Epithelial cell of esophagus (primary cell): Measurements from ENCODE around the gene EID1.

ENCODE experiments used
- DNase-seq: peaks from one replicate; pipeline ENCODE4 v3.0.0; 2010; ENCODE audit warnings: low read depth
- H3K4me3 ChIP-seq: 2 replicates; pipeline ENCODE4 v1.5.1; 2011; ENCODE audit warnings: mild to moderate bottlenecking, low read length, control low read depth
- TF ChIP-seq, protein P1 (sequence below): IDR thresholded peaks from 2 replicates; pipeline ENCODE4 v1.5.1; 2011; ENCODE audit warnings: low read depth, mild to moderate bottlenecking, low read length, control low read depth, inconsistent platforms; ENCODE audit not compliant: insufficient read depth; ENCODE audit errors: missing control alignments

EID1 gene, protein sequence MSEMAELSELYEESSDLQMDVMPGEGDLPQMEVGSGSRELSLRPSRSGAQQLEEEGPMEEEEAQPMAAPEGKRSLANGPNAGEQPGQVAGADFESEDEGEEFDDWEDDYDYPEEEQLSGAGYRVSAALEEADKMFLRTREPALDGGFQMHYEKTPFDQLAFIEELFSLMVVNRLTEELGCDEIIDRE

DNA sequence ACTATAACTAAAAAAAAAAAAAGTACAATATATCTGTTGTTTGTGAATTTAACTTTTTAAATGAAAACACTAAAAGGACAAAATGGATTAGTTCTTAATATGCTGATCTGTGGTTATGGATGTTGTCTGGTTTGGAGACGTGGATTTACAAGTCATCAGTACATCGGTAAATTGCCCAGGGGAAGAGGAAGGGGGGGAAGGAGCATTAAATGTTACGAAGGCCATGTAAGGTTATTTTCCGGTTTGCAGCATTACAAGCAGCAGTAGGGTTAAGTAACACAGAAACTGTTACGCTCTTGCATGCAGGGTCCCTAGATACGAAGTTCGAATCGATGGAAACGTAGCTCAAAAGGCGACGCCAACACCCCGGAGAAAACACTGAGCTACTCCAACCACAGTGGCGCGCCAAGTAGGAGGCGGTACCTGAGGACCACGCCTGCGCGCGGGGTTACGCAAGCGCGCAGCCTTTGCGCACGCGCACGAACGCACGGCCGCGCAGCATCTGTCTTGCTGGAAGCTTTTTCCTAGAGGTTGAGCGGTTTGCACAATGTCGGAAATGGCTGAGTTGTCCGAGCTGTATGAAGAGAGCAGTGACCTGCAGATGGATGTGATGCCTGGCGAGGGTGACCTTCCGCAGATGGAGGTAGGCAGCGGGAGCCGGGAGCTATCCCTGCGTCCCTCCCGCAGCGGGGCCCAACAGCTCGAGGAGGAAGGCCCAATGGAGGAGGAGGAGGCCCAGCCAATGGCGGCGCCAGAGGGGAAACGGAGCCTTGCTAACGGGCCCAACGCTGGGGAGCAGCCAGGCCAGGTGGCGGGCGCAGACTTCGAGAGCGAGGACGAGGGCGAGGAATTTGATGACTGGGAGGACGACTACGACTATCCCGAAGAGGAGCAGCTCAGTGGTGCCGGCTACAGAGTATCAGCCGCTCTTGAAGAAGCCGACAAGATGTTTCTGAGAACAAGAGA, at the start of gene EID1:
TSS of gene EID1 (plus strand) at position 505 of the 966 bp plus-strand sequence. CDS start at position 548, 43 bp downstream.
- peak within 1 kb of the TSS; percentile 74 for H3K4me3 ChIP-seq
- TF ChIP-seq, protein P1, sequence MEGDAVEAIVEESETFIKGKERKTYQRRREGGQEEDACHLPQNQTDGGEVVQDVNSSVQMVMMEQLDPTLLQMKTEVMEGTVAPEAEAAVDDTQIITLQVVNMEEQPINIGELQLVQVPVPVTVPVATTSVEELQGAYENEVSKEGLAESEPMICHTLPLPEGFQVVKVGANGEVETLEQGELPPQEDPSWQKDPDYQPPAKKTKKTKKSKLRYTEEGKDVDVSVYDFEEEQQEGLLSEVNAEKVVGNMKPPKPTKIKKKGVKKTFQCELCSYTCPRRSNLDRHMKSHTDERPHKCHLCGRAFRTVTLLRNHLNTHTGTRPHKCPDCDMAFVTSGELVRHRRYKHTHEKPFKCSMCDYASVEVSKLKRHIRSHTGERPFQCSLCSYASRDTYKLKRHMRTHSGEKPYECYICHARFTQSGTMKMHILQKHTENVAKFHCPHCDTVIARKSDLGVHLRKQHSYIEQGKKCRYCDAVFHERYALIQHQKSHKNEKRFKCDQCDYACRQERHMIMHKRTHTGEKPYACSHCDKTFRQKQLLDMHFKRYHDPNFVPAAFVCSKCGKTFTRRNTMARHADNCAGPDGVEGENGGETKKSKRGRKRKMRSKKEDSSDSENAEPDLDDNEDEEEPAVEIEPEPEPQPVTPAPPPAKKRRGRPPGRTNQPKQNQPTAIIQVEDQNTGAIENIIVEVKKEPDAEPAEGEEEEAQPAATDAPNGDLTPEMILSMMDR = no peak
- peak; percentile 96 for DNase-seq

DNA sequence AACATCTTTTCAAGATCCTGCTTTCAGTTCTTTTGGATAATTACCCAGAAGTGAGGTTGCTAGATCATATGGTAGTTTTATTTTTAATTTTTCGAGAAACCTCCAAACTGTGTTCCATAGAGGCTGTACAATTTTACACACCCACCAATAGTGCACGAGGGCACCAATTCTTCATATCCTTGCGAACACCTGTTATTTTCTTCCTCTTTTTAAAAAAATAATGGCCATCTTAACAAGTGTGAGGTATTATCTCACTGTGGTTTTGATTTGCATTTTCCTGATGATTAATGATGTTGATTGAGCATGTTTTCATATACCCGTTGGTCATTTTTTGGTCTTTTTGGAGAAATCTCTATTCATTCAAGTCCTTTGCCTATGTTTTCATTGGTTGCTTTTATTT, 49.5 kb upstream of the EID1 start:
- H3K4me3 ChIP-seq = no peak overlapping the region
- TF ChIP-seq, protein P1 = no peak
- no peak for DNase-seq

DNA sequence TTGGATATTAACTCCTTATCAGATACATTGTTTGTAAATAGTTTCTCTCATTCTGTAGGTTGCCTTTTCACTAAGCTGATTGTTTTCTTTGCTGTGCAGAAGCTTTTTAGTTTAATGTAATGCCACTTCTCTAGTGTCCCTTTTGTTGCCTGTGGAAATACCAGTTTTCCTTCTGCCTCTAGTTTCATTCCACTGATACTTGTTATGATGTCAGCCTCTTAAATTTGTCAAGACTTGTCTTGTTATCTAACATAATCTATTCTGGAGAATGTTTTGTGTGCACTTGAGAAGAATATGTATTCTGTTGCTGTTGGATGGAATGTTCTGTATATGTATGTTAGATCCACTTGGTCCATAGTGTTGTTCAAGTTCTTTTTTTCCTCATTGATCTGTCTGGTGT, 49.0 kb upstream of the EID1 start:
- TF ChIP-seq, protein P1 = no peak
- peak; percentile 66 for DNase-seq
- H3K4me3 ChIP-seq = no peak overlapping the region

DNA sequence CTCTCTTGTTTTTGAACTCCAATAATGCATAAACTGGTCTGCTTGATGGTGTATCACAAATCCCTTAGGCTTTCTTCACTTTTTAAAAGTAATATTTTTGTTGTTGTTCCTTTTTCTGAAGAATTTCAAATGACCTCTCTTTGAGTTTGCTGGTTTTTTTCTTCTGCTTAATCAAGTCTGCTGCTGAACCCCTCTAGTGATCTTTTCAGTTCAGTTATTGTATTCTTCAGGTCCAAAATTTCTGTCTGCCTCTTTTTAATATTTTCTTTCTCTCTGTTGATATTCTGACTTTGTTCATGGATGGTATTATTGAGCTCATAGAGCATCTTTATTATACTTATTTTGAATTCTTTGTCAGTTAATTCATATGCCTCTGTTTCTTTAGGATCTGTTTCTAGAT, 45.3 kb upstream of the EID1 start:
- H3K4me3 ChIP-seq = no peak overlapping the region
- TF ChIP-seq, protein P1 = no peak
- DNase-seq = no peak

DNA sequence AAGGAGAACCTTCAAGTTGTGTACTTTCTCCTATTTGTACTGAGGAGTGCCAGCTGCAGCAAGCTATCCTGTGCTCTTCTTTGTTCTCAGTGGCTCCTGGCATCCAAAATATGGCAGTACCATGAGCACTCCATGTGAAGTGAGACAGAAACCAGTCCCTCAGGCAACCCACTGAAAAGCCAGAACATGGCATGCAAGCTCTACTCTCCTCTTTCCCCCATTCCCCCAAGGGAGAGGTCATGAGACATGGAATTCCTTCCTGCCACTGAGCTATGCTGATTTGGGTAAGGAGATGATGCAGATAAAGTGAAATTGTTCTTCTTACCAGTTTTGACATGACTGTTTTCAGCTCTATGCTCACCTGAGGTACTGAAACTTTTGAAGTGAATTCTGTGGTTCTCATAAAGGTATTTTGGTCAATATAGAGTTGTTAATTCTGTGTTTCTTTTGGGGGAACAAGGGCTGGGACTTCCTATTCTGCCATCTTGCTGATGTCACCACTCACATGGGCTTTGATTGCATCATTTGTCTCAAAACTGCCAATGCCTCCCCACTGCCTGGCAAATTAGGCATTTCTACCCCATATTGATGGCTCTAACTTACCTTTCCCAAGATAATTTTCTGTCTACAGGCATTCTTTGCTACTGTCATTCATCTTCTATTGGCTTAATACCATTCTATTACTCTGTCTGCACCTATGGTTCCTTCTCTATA, 44.3 kb upstream of the EID1 start:
- TF ChIP-seq, protein P1 = no peak
- no peak for DNase-seq
- no peak overlapping the region for H3K4me3 ChIP-seq

DNA sequence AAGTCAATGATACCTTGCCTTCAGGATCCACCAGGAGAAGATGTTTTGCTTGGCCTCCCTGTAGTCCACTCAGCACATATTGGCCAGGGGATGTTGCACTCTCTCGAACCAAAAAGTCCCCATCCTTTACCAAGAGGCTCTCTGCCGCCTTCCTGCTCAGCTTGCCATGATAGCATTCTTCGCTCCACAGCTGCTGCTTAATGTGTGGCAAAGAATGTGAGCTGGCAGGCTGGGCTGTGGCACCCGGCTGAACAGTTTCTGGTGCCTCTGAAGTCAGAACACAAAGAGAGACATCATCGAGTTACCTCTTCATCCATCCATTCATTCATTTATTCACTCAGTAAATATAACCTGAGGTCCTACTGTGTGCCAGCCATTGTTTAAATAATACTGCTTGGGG, 43.2 kb upstream of the EID1 start:
- TF ChIP-seq, protein P1 = no peak
- H3K4me3 ChIP-seq = no peak overlapping the region
- no peak for DNase-seq
